Embryonic facial prominence (tissue), 1 donor: ENCODE measurements around the gene FBRS.
A peak's percentile ranks its signal among the peaks of the same experiment; 100 is the strongest.
"Not testable (repeated sequence)": the region's sequence is repeated elsewhere in the genome, so short reads cannot be mapped to it uniquely, and the experiment has no call there.

Experiments
- DNase-seq: peaks from one replicate; pipeline ENCODE4 v3.0.0-alpha.2; 2016; ENCODE audit errors: extremely low spot score

The FBRS gene

GRCh38 chr16:30664616-30665109 lies 6.4 kb downstream of the FBRS start:
- DNase-seq: no peak

- DNase-seq: no peak
Measured at GRCh38 chr16:30665155-30665829, 7.1 kb downstream of the FBRS start.

GRCh38 chr16:30665830-30666190 lies 7.6 kb downstream of the FBRS start:
- no peak for DNase-seq

- DNase-seq: no peak
Measured at GRCh38 chr16:30666681-30667080, 8.4 kb downstream of the FBRS start.

- DNase-seq: no peak
Measured at GRCh38 chr16:30667361-30667905, 9.2 kb downstream of the FBRS start.

- DNase-seq: no peak
Measured at GRCh38 chr16:30668393-30668792, 10.2 kb downstream of the FBRS start.

- no peak for DNase-seq
Measured at GRCh38 chr16:30669026-30669902, 11.0 kb downstream of the FBRS start.

GRCh38 chr16:30669903-30670824 lies 11.9 kb downstream of the FBRS start:
- DNase-seq: no peak

- no peak for DNase-seq
Measured at GRCh38 chr16:30675143-30675542, 16.9 kb downstream of the FBRS start.

- DNase-seq: no peak
Measured at GRCh38 chr16:30677931-30678585, 19.8 kb downstream of the FBRS start.

GRCh38 chr16:30678586-30678970 lies 20.3 kb downstream of the FBRS start:
- DNase-seq: no peak

- no peak for DNase-seq
Measured at GRCh38 chr16:30680326-30680725, 22.1 kb downstream of the FBRS start.

- no peak for DNase-seq
Measured at GRCh38 chr16:30688701-30689100, 30.5 kb downstream of the FBRS start.

- no peak for DNase-seq
Measured at GRCh38 chr16:30691907-30692306, 33.7 kb downstream of the FBRS start.

- DNase-seq: no peak
Measured at GRCh38 chr16:30692396-30693064, 34.3 kb downstream of the FBRS start.

GRCh38 chr16:30694926-30695693 lies 36.9 kb downstream of the FBRS start:
- DNase-seq: no peak

GRCh38 chr16:30696646-30697045 lies 38.4 kb downstream of the FBRS start:
- DNase-seq: not testable (repeated sequence)

GRCh38 chr16:30697264-30698138 lies 39.3 kb downstream of the FBRS start:
- peak; percentile 95 for DNase-seq
